ENCODE measurements around the gene SUN3.

Gene SUN3

DNA sequence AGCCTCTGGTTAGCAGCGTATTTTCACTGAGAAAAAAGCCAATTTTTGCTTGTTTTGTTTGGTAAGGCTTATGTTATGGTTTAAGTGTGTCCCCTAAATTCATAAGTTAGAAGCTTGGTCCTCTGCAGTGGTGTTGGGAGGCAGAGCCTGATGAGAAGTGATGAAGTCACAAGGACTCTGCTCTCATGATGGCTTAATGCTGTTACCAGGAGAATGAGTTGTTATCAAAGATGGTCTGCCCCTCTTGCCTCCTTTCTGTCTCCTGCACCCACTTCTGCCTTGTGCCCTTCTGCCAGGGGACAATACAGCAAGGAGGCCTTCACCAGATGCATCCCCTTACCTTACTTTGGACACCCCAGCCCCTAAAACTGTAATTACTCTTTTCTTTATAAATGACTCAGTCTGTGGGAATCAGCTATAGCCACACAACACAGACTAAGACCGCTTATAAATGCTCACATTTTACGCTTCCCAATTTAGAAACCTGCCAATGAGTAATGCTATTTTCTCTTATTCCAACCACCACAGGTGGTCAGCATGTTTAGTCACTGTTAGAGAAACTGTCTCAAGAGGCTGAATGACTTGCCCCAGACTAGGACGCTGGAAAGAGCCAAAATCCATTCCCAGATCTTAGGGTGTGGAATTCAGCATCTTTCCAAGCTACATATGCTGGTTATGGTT is 74.5 kb downstream of the SUN3 start:
- TF ChIP-seq POLR2AphosphoS5 (IDR thresholded peaks at IDR 0.05; ENCODE audit: low read depth, low read length) (no peak), REST (IDR thresholded peaks at IDR 0.05; ENCODE audit: insufficient read depth in 1 of 2, low read depth in 2 of 2, low read length in 2 of 2) (no peak), SIN3A (IDR thresholded peaks at IDR 0.05; ENCODE audit: borderline replicate concordance, insufficient read depth, low read length) (no peak), TAF1 (IDR thresholded peaks at IDR 0.05; ENCODE audit: borderline replicate concordance, insufficient read depth, low read length) (no peak), FOXP2 (optimal IDR thresholded peaks at IDR 0.05; ENCODE audit: borderline replicate concordance, extremely low read depth, extremely low read length, insufficient read depth) (no peak)

GRCh38 chr7:47953822-47954221 is 75.1 kb downstream of the SUN3 start:
- TF ChIP-seq SIN3A (IDR thresholded peaks at IDR 0.05; ENCODE audit: borderline replicate concordance, insufficient read depth, low read length) (no peak), FOXP2 (optimal IDR thresholded peaks at IDR 0.05; ENCODE audit: borderline replicate concordance, extremely low read depth, extremely low read length, insufficient read depth) (no peak), TAF1 (IDR thresholded peaks at IDR 0.05; ENCODE audit: borderline replicate concordance, insufficient read depth, low read length) (no peak), REST (IDR thresholded peaks at IDR 0.05; ENCODE audit: insufficient read depth in 1 of 2, low read depth in 2 of 2, low read length in 2 of 2) (no peak), POLR2AphosphoS5 (IDR thresholded peaks at IDR 0.05; ENCODE audit: low read depth, low read length) (no peak)

DNA sequence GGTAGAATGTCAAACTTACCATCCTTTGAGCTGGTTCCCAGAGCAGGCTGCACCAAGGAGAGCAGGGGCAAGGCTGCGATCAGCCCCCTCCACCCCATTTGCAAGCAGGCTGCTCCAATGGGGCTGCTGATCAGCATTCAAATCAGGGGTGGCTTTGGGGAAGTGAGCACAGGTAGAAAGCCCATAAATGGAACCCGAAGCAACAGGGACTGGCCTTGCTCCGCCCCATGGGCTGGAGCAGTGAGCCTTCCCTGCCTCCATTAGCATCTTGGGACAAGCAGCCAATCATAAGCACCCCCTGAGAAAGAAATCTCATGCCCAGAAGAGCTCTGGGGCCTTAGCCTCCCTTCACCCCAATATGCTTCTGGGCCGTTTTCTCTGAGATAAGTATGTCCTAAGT is 76.7 kb downstream of the SUN3 start:
- no peak for TF ChIP-seq POLR2AphosphoS5 (IDR thresholded peaks at IDR 0.05; ENCODE audit: low read depth, low read length)
- TF ChIP-seq FOXP2 (optimal IDR thresholded peaks at IDR 0.05; ENCODE audit: borderline replicate concordance, extremely low read depth, extremely low read length, insufficient read depth): no peak
- TF ChIP-seq TAF1 (IDR thresholded peaks at IDR 0.05; ENCODE audit: borderline replicate concordance, insufficient read depth, low read length): no peak
- TF ChIP-seq SIN3A (IDR thresholded peaks at IDR 0.05; ENCODE audit: borderline replicate concordance, insufficient read depth, low read length): no peak
- no peak for TF ChIP-seq REST (IDR thresholded peaks at IDR 0.05; ENCODE audit: insufficient read depth in 1 of 2, low read depth in 2 of 2, low read length in 2 of 2)

DNA sequence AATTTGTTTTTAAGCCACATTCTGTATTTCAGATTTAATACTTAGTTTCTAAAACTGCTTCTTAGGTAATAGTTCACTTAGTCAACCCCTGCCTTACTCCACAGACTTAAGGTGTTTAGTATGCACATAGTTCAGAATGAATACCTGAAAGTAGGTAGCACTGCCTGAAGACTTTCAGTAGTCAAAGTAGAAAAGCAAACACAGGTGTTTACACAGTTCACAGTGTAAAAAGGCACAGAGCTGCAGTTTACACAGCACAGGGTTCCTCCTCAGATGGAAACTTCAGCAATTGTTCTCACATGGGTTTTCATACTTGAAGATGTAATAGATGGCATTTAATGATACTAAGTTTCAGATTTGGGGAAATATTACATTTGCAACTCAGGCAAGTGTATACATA is 77.5 kb downstream of the SUN3 start:
- TF ChIP-seq POLR2AphosphoS5 (IDR thresholded peaks at IDR 0.05; ENCODE audit: low read depth, low read length): no peak

DNA sequence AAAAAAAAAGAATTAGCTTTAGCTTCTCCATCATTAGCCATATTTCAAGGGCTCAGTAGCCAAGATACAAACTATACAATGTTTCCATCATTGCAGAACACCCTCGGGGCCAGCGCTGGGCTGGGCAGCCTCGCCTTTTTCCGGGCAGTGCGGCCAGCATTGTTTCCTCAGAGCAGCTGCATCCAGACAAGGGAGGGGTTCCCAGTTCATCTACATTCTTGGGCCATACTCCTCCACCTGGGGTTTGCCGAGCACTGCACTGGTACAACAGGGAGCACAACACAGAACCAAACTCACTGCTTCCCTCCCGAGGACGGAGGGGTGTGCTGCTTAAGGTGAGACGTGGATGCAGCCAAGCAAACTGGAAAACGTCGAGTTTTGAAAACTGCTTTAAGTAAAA is 78.2 kb downstream of the SUN3 start:
- no peak for TF ChIP-seq TAF1 (IDR thresholded peaks at IDR 0.05; ENCODE audit: borderline replicate concordance, insufficient read depth, low read length)
- TF ChIP-seq FOXP2 (optimal IDR thresholded peaks at IDR 0.05; ENCODE audit: borderline replicate concordance, extremely low read depth, extremely low read length, insufficient read depth): no peak
- TF ChIP-seq POLR2AphosphoS5 (IDR thresholded peaks at IDR 0.05; ENCODE audit: low read depth, low read length): no peak
- TF ChIP-seq SIN3A (IDR thresholded peaks at IDR 0.05; ENCODE audit: borderline replicate concordance, insufficient read depth, low read length): no peak
- no peak for TF ChIP-seq REST (IDR thresholded peaks at IDR 0.05; ENCODE audit: insufficient read depth in 1 of 2, low read depth in 2 of 2, low read length in 2 of 2)

All from PFSK-1 (cell line).